Liver (tissue), 9 donors: ENCODE data around the gene PNKP. TPM values are rescaled to one million over a fixed set of nuclear protein-coding genes. Genes with fewer than 3 reads are reported as not detected.

Experiments
- DNase-seq: peaks from one replicate; pipeline ENCODE4 v3.0.0-alpha.2; 2017; ENCODE audit warnings: low spot score
- H3K27ac ChIP-seq, 2 donors: one replicate each; pipeline ENCODE4 v1.7.0; 2013; ENCODE audit warnings: inconsistent platforms in 2 of 2, low read length in 2 of 2, control low read depth in 1 of 2, low read depth in 1 of 2, mild to moderate bottlenecking in 1 of 2
- H3K27me3 ChIP-seq, 4 donors: one replicate each; pipeline versions ENCODE4 v1.6.1 to v1.7.0; 2013; ENCODE audit warnings: low read length in 3 of 4, inconsistent platforms in 1 of 4, mild to moderate bottlenecking in 1 of 4, moderate library complexity in 1 of 4; ENCODE audit not compliant: control insufficient read depth in 4 of 4, insufficient read depth in 4 of 4
- H3K36me3 ChIP-seq, 4 donors: one replicate each; pipeline versions ENCODE4 v1.6.1 to v1.7.0; 2013; ENCODE audit warnings: low read length in 3 of 4, mild to moderate bottlenecking in 3 of 4, low read depth in 1 of 4, moderate library complexity in 1 of 4; ENCODE audit not compliant: control insufficient read depth in 4 of 4, insufficient read depth in 3 of 4
- H3K4me1 ChIP-seq, 4 donors: one replicate each; pipeline versions ENCODE4 v1.6.1 to v1.7.0; 2013; ENCODE audit warnings: low read length in 3 of 4, mild to moderate bottlenecking in 3 of 4, moderate library complexity in 1 of 4; ENCODE audit not compliant: control insufficient read depth in 4 of 4, insufficient read depth in 4 of 4
- H3K4me3 ChIP-seq, 3 donors: one replicate each; pipeline versions ENCODE4 v1.6.1 to v1.7.0; 2013; ENCODE audit warnings: low read length in 3 of 3, control low read depth in 1 of 3, low read depth in 1 of 3, mild to moderate bottlenecking in 1 of 3
- H3K9ac ChIP-seq, 2 donors: one replicate each; pipeline ENCODE4 v1.7.0; 2013; ENCODE audit warnings: low read length in 2 of 2, mild to moderate bottlenecking in 2 of 2, moderate library complexity in 2 of 2, control low read depth in 1 of 2, low read depth in 1 of 2
- H3K9me3 ChIP-seq, 4 donors: one replicate each; pipeline versions ENCODE4 v1.6.1 to v1.7.0; 2013; ENCODE audit warnings: low read length in 3 of 4; ENCODE audit not compliant: control insufficient read depth in 4 of 4
- ATF3 ChIP-seq: IDR thresholded peaks from 2 replicates; pipeline ENCODE4 v1.6.1; 2016; ENCODE audit warnings: antibody characterized with exemption
- EGR1 ChIP-seq, 2 donors: IDR thresholded peaks; 2 replicates each; pipeline ENCODE4 v1.6.1; 2016 to 2018; ENCODE audit warnings: antibody characterized with exemption in 2 of 2, low read depth in 2 of 2
- FOXA1 ChIP-seq: IDR thresholded peaks from 2 replicates; pipeline ENCODE4 v1.6.1; 2016; ENCODE audit warnings: antibody characterized with exemption
- FOXA2 ChIP-seq: IDR thresholded peaks from 2 replicates; pipeline ENCODE4 v1.6.1; 2016; ENCODE audit warnings: antibody characterized with exemption
- GABPA ChIP-seq, 2 donors: IDR thresholded peaks in 1 of 2; conservative IDR thresholded peaks in 1 of 2; 2 replicates each; pipeline ENCODE4 v1.6.1; 2016; ENCODE audit warnings: antibody characterized with exemption in 2 of 2, mild to moderate bottlenecking in 1 of 2, moderate library complexity in 1 of 2
- HNF4A ChIP-seq, 2 donors: conservative IDR thresholded peaks; 2 replicates each; pipeline ENCODE4 v1.6.1; 2016; ENCODE audit warnings: antibody characterized with exemption in 2 of 2, mild to moderate bottlenecking in 2 of 2
- HNF4G ChIP-seq: IDR thresholded peaks from 2 replicates; pipeline ENCODE4 v1.6.1; 2016; ENCODE audit warnings: antibody characterized with exemption
- JUND ChIP-seq, 2 donors: IDR thresholded peaks; 2 replicates each; pipeline ENCODE4 v1.6.1; 2016; ENCODE audit warnings: antibody characterized with exemption in 2 of 2
- MAX ChIP-seq: IDR thresholded peaks from 2 replicates; pipeline ENCODE4 v1.6.1; 2016; ENCODE audit warnings: antibody characterized with exemption
- NR2F2 ChIP-seq: IDR thresholded peaks from 2 replicates; pipeline ENCODE4 v1.6.1; 2016; ENCODE audit warnings: antibody characterized with exemption
- RAD21 ChIP-seq, 2 donors: IDR thresholded peaks; 2 replicates each; pipeline ENCODE4 v1.6.1; 2016; ENCODE audit warnings: antibody characterized with exemption in 2 of 2, mild to moderate bottlenecking in 2 of 2
- REST ChIP-seq: IDR thresholded peaks from 2 replicates; pipeline ENCODE4 v1.6.1; 2016; ENCODE audit warnings: antibody characterized with exemption, mild to moderate bottlenecking
- RXRA ChIP-seq, 2 donors: IDR thresholded peaks; 2 replicates each; pipeline ENCODE4 v1.6.1; 2017 to 2018; ENCODE audit warnings: antibody characterized with exemption in 2 of 2, mild to moderate bottlenecking in 1 of 2
- SP1 ChIP-seq: IDR thresholded peaks from 2 replicates; pipeline ENCODE4 v1.6.1; 2018; ENCODE audit warnings: antibody characterized with exemption, mild to moderate bottlenecking
- TAF1 ChIP-seq: conservative IDR thresholded peaks from 2 replicates; pipeline ENCODE4 v1.6.1; 2016; ENCODE audit warnings: antibody characterized with exemption, mild to moderate bottlenecking
- YY1 ChIP-seq: IDR thresholded peaks from 2 replicates; pipeline ENCODE4 v1.6.1; 2016; ENCODE audit warnings: antibody characterized with exemption, mild to moderate bottlenecking
- ZBTB33 ChIP-seq: IDR thresholded peaks from 2 replicates; pipeline ENCODE4 v1.6.1; 2016; ENCODE audit warnings: antibody characterized with exemption
- WGBS: extraction: QIAGEN DNeasy Blood & Tissue Kit; methylation state at CpG from one replicate; pipeline ENCODE4 v1.1.7; 2013; 5-methylcytosine and 5-hydroxymethylcytosine counted together
- polyA plus RNA-seq, 2 donors: library from polyadenylated mRNA; stranded (reverse) in 1 of 2; unstranded in 1 of 2; fragments of 200-250 nt in 1 of 2; fragments of >200 nt in 1 of 2; fragmentation: Nextera tagmentation in 1 of 2; extraction: Ambion mirVana in 1 of 2; gene quantifications; one replicate each; pipeline versions ENCODE4 v1.2.1 to v1.2.3, GENCODE V29; 2013 to 2015
- total RNA-seq, 2 donors: library from RNA; depleted of rRNA; stranded (reverse); fragments of >200 nt; gene quantifications; one replicate each; pipeline ENCODE4 v1.2.3, GENCODE V29; 2014
- TF ChIP-seq, protein P1 (sequence below): fragments of 150-350 bp; IDR thresholded peaks from 2 replicates; pipeline ENCODE4 v1.5.1; 2017; ENCODE audit warnings: improper control_type of control experiment, low read depth, low read length; ENCODE audit not compliant: missing input control
- donor health status: healthy.
- donor health status: healthy.
- donor health status: healthy.
- donor health status: healthy.
- donor health status: healthy.

The PNKP gene
- total and polyA plus RNA-seq, 4 donors: 17.3 to 30.9 (median 19.8) TPM

GRCh38 chr19:49871349-49871985 lies 4.1 kb upstream of the PNKP start:
- TF ChIP-seq TAF1 (no peak), GABPA (IDR thresholded peaks at IDR 0.05 in 1 of 2, conservative IDR thresholded peaks at IDR 0.05 in 1 of 2) (no peak), FOXA1 (no peak), SP1 (no peak), RXRA (IDR thresholded peaks at IDR 0.05) (no peak), ZBTB33 (no peak), ATF3 (no peak), HNF4A (conservative IDR thresholded peaks at IDR 0.05) (no peak), FOXA2 (no peak), RAD21 (IDR thresholded peaks at IDR 0.05) (no peak), REST (no peak), EGR1 (IDR thresholded peaks at IDR 0.05; ENCODE audit: low read depth in 2 of 2) (no peak), MAX (no peak), JUND (IDR thresholded peaks at IDR 0.05) (no peak), NR2F2 (no peak), HNF4G (no peak), YY1 (no peak)
- TF ChIP-seq, protein P1, sequence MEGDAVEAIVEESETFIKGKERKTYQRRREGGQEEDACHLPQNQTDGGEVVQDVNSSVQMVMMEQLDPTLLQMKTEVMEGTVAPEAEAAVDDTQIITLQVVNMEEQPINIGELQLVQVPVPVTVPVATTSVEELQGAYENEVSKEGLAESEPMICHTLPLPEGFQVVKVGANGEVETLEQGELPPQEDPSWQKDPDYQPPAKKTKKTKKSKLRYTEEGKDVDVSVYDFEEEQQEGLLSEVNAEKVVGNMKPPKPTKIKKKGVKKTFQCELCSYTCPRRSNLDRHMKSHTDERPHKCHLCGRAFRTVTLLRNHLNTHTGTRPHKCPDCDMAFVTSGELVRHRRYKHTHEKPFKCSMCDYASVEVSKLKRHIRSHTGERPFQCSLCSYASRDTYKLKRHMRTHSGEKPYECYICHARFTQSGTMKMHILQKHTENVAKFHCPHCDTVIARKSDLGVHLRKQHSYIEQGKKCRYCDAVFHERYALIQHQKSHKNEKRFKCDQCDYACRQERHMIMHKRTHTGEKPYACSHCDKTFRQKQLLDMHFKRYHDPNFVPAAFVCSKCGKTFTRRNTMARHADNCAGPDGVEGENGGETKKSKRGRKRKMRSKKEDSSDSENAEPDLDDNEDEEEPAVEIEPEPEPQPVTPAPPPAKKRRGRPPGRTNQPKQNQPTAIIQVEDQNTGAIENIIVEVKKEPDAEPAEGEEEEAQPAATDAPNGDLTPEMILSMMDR: no peak
- 94% methylated on average over 17 of the region's 17 CpGs for WGBS
- H3K27me3 ChIP-seq: no peaks in the 10 kb centered on the region
- peaks cover 6 to 42% (median 30%) of the 10 kb centered on the region in 4 donors for H3K4me1 ChIP-seq
- H3K36me3 ChIP-seq: no peaks in the 10 kb centered on the region
- no peaks in the 10 kb centered on the region for H3K9me3 ChIP-seq
- no peak overlapping the region for H3K9ac ChIP-seq
- DNase-seq: no peak
- no peak overlapping the region for H3K4me3 ChIP-seq
- H3K27ac ChIP-seq: no peak overlapping the region
